Transverse colon (tissue), 4 donors: ENCODE results near the gene CALHM2. TPM values are rescaled to one million over a fixed set of nuclear protein-coding genes. Genes with fewer than 3 reads are reported as not detected.

ENCODE experiments used
- DNase-seq: peaks from one replicate; pipeline ENCODE4 v3.0.0-alpha.2; 2019
- H3K27ac ChIP-seq, 4 donors: fragments of 200-600 bp; sonication (generic); 2 replicates each; pipeline ENCODE4 v1.5.1; 2016 to 2018; ENCODE audit warnings: inconsistent platforms in 4 of 4
- H3K27me3 ChIP-seq: fragments of 200-600 bp; sonication (generic); 2 replicates; pipeline ENCODE4 v1.5.1; 2017; ENCODE audit warnings: inconsistent platforms
- H3K36me3 ChIP-seq, 4 donors: fragments of 200-600 bp; sonication (generic); 2 replicates each; pipeline ENCODE4 v1.5.1; 2017 to 2019; ENCODE audit warnings: inconsistent platforms in 4 of 4
- H3K4me1 ChIP-seq, 4 donors: fragments of 200-600 bp; sonication (generic); 2 replicates each; pipeline ENCODE4 v1.5.1; 2017 to 2020; ENCODE audit warnings: inconsistent platforms in 4 of 4
- H3K4me3 ChIP-seq, 4 donors: fragments of 200-600 bp; sonication (generic); 1 replicate in 1 of 4; 2 replicates in 3 of 4; pipeline versions ENCODE4 v1.5.1 to v1.6.1; 2017 to 2019; ENCODE audit warnings: inconsistent platforms in 4 of 4
- H3K9me3 ChIP-seq, 2 donors: fragments of 200-600 bp; sonication (generic); 2 replicates each; pipeline ENCODE4 v1.5.1; 2017 to 2019; ENCODE audit warnings: inconsistent platforms in 2 of 2
- EP300 ChIP-seq: sonication (generic); formaldehyde crosslinking; IDR thresholded peaks from one replicate; pipeline ENCODE4 v1.6.1; 2017; ENCODE audit warnings: antibody characterized with exemption, low read depth
- POLR2A ChIP-seq: fragments of 450-650 bp; IDR thresholded peaks from one replicate; pipeline ENCODE4 v1.6.1; 2016; ENCODE audit warnings: antibody characterized with exemption, mild to moderate bottlenecking, moderate library complexity
- POLR2AphosphoS5 ChIP-seq, 3 donors: sonication (generic); formaldehyde crosslinking; IDR thresholded peaks; one replicate each; pipeline ENCODE4 v1.6.1; 2016; ENCODE audit warnings: antibody characterized with exemption in 3 of 3
- WGBS, 2 donors: methylation state at CpG; one replicate each; pipeline ENCODE4 v1.1.5; 2018; ENCODE audit warnings: low coverage in 1 of 2; 5-methylcytosine and 5-hydroxymethylcytosine counted together
- in situ Hi-C, 4 donors: fragments of 200-750 bp; cut with MboI; loops; one replicate each; pipeline versions ENCODE4 v1.15.0 to v1.15.1; 2017; ENCODE audit warnings: low sequenced_read_pairs in 3 of 4, low pct_ligation_motif_present in 1 of 4, low pct_unique_long_range_greater_than_20kb in 1 of 4
- intact Hi-C: fragments of 100-400 bp; cut with DNase I; formaldehyde crosslinking; loops from one replicate; pipeline ENCODE4 v1.15.1; 2023; ENCODE audit warnings: low total_unique reads
- total RNA-seq, 4 donors: library from RNA; depleted of rRNA; stranded (reverse); fragments of >200 nt; gene quantifications; one replicate each; pipeline ENCODE4 v1.1.0, GENCODE V29; 2016
- TF ChIP-seq, protein P1 (sequence below), 5 experiments: fragments of 200-600 bp in 3 of 5; fragments of 450-650 bp in 2 of 5; sonication (generic) in 3 of 5; IDR thresholded peaks; 1 replicate in 2 of 5; 2 replicates in 3 of 5; pipeline ENCODE4 v1.5.1; 2016 to 2017; ENCODE audit warnings: antibody characterized with exemption in 5 of 5, inconsistent platforms in 3 of 5, mild to moderate bottlenecking in 2 of 5, moderate library complexity in 1 of 5

Gene CALHM2
- total RNA-seq, 4 donors from 2014 or later: 3.2 to 21.1 (median 15.7) TPM

DNA sequence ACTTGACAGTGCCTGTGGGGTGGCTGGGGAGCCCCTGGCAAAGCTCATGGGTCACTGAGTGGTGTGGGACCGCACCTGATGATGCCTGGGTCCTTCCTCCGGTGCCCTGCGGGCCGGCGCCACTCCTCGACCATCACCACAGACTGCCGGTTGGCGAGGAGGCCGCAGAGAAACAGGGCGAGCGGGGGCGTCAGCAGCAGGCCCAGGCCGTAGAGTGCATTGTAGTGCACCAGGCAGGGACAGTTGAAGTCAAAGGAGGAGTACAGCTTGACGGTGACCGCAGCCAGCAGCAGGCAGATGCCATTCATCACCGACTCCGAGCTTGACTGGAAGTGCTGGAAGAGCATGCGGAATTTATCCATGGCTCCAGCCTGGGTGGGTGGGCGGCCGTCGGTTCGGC is 26.5 kb upstream of the CALHM2 start:
- DNase-seq: no peak
- Histone ChIP-seq H3K9me3 (no peaks in the 10 kb centered on the region), H3K4me3 (no peak overlapping the region), H3K27ac (no peak overlapping the region), H3K36me3 (no peaks in the 10 kb centered on the region), H3K27me3 (no peaks in the 10 kb centered on the region), H3K4me1 (peaks cover 0 to 4% (median 0%) of the 10 kb centered on the region in 4 donors)
- in situ Hi-C loops: no loop called here
- TF ChIP-seq POLR2AphosphoS5 (IDR thresholded peaks at IDR 0.05) (no peak), POLR2A (no peak), EP300 (no peak)
- TF ChIP-seq, protein P1, sequence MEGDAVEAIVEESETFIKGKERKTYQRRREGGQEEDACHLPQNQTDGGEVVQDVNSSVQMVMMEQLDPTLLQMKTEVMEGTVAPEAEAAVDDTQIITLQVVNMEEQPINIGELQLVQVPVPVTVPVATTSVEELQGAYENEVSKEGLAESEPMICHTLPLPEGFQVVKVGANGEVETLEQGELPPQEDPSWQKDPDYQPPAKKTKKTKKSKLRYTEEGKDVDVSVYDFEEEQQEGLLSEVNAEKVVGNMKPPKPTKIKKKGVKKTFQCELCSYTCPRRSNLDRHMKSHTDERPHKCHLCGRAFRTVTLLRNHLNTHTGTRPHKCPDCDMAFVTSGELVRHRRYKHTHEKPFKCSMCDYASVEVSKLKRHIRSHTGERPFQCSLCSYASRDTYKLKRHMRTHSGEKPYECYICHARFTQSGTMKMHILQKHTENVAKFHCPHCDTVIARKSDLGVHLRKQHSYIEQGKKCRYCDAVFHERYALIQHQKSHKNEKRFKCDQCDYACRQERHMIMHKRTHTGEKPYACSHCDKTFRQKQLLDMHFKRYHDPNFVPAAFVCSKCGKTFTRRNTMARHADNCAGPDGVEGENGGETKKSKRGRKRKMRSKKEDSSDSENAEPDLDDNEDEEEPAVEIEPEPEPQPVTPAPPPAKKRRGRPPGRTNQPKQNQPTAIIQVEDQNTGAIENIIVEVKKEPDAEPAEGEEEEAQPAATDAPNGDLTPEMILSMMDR (IDR thresholded peaks at IDR 0.05): no peak
- intact Hi-C loops: no loop called here
- 91% methylated on average over 6 to 22 of the region's 22 CpGs for WGBS, 2 donors

DNA sequence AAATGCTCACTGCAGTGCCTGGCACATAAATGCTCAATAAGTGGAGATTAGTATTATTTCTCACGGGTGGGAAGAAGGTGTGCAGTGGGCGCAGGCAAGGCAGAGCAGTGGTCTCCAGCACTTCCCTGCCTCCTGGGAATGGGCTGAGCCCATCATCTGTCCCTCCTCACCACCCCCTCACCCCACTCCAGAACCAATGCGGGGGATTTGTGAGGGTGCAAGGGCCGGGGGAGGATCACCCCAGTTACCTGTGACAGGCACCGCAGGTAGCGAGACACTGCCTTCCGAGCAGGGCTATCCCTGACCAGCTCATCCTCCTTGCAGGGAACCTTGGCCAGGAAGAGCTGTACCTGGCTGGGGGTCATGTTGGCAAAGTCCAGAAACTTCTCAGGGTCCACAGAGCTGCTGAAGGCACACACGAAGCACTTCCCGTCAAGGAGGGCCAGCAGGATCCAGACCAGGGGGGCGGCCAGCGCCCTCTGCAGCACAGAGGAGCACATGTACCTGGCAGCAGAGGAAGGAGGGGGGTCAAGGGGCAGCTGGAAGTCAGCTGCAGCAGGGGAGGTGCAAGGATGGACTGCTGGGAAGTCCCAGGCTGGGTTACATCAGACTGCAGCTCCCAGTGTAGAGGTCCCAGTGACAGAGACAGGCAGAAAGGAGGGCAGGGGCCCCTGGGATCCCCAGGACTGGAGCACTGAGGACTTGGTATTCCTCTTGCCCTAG is 24.0 kb upstream of the CALHM2 start:
- Histone ChIP-seq H3K4me1 (peaks cover 0 to 12% (median 4%) of the 10 kb centered on the region in 4 donors), H3K27me3 (no peaks in the 10 kb centered on the region), H3K4me3 (no peak overlapping the region), H3K9me3 (no peaks in the 10 kb centered on the region), H3K27ac (no peak overlapping the region), H3K36me3 (no peaks in the 10 kb centered on the region)
- intact Hi-C loops (no loop called here), in situ Hi-C loops (no loop called here)
- no peak for TF ChIP-seq EP300
- TF ChIP-seq POLR2AphosphoS5 (IDR thresholded peaks at IDR 0.05): no peak
- TF ChIP-seq, protein P1 (IDR thresholded peaks at IDR 0.05): no peak
- TF ChIP-seq POLR2A: no peak
- no peak for DNase-seq
- WGBS, 2 donors: 94% methylated on average over 8 of the region's 11 CpGs; no CpG with 5 or more reads in 1 of the 2 donors

DNA sequence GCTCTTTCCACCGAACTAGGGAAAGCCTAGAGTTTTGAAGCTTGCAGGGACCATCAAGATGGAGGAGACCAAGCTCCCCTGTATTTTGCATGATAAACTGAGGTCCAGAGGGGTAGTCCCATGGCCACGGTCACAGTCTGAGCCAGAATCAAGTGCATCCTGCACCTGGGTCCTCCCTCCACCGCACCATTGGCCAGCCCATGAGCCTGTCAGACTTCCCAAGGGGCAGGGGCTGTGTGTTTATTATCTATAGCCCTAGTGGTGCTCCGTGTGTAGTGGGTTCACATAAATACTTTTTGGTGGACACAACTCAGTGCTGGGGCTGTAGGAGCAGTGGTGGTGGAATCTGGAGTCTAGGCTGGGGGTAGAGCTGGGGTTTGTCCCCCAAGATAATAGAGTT is 23.3 kb upstream of the CALHM2 start:
- H3K36me3 ChIP-seq: no peaks in the 10 kb centered on the region
- no peak overlapping the region for H3K4me3 ChIP-seq
- TF ChIP-seq EP300 (no peak), POLR2A (no peak), POLR2AphosphoS5 (IDR thresholded peaks at IDR 0.05) (no peak)
- TF ChIP-seq, protein P1 (IDR thresholded peaks at IDR 0.05): no peak
- in situ Hi-C loops: no loop called here
- no peaks in the 10 kb centered on the region for H3K9me3 ChIP-seq
- H3K4me1 ChIP-seq: peaks cover 0 to 15% (median 8%) of the 10 kb centered on the region in 4 donors
- whole genome bisulfite sequencing, 2 donors: 79% methylated on average over 4 of the region's 4 CpGs; no CpG with 5 or more reads in 1 of the 2 donors
- H3K27ac ChIP-seq: no peak overlapping the region
- intact Hi-C loops: no loop called here
- no peak for DNase-seq
- no peaks in the 10 kb centered on the region for H3K27me3 ChIP-seq

DNA sequence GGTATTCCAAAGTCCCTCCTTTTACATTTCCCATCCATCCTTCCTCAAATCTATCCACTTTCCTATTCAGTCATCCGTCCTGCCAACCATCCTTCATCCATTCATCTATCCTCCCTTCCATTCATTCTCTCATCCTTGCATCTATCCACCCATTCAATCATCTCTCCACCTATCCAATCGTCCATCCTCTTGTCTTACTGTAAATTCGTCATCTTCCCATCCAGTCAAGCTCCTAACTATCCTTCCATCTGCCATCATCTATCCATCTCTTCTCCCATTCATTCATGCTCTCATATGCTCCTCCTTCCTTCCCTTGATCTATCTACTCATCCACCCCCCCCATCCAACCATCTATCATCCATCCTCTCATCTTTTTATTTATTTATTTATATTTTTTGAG is 21.9 kb upstream of the CALHM2 start:
- Histone ChIP-seq H3K9me3 (no peaks in the 10 kb centered on the region), H3K4me3 (no peak overlapping the region), H3K36me3 (no peaks in the 10 kb centered on the region), H3K4me1 (peaks cover 0 to 12% (median 9%) of the 10 kb centered on the region in 4 donors), H3K27ac (no peak overlapping the region), H3K27me3 (no peaks in the 10 kb centered on the region)
- intact Hi-C loops (no loop called here), in situ Hi-C loops (no loop called here)
- DNase-seq: no peak
- 87 to 88% methylated on average over 3 of the region's 3 CpGs for WGBS, 2 donors
- TF ChIP-seq, protein P1 (IDR thresholded peaks at IDR 0.05): no peak
- TF ChIP-seq EP300 (no peak), POLR2AphosphoS5 (IDR thresholded peaks at IDR 0.05) (no peak), POLR2A (no peak)
